AG10803 (cell line): ENCODE results near the gene KBTBD8.

ENCODE experiments used
- DNase-seq: peaks from one replicate; pipeline ENCODE4 v3.0.0; 2010; ENCODE audit warnings: low read depth
- H3K4me3 ChIP-seq: 2 replicates; pipeline ENCODE4 v1.5.1; 2011; ENCODE audit warnings: mild to moderate bottlenecking, low read length, control low read depth
- TF ChIP-seq, protein P1 (sequence below): conservative IDR thresholded peaks from 2 replicates; pipeline ENCODE4 v1.5.1; 2011; ENCODE audit warnings: mild to moderate bottlenecking, low read length, control low read depth, inconsistent platforms

KBTBD8 gene

DNA sequence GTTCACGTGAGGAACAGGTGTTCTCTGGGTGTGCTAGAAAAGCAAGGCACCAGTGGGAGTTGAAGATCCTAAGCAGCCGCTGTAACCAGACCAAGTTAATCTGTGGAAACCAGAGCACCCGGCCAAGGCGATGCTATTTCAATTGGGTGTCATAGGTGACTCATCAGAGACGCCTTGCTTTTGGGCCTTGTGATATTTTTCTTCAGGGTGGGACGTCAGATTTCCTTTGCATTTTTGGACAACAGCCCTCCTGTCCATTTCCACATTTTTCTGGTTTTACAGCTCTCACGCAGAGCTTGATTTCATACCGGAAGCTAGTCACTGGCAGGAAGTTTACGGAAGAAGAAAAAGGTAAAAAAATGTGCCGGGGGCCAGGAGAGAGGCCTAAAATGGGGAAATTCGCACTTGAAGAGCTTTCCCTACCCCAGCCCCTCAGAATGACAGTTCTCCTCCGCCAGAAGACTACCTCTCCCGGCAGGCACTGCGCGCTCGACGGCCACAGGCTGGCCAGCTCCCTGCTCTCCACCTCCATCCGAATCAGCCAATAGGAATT is 471 bp upstream of the KBTBD8 start:
- TF ChIP-seq, protein P1, sequence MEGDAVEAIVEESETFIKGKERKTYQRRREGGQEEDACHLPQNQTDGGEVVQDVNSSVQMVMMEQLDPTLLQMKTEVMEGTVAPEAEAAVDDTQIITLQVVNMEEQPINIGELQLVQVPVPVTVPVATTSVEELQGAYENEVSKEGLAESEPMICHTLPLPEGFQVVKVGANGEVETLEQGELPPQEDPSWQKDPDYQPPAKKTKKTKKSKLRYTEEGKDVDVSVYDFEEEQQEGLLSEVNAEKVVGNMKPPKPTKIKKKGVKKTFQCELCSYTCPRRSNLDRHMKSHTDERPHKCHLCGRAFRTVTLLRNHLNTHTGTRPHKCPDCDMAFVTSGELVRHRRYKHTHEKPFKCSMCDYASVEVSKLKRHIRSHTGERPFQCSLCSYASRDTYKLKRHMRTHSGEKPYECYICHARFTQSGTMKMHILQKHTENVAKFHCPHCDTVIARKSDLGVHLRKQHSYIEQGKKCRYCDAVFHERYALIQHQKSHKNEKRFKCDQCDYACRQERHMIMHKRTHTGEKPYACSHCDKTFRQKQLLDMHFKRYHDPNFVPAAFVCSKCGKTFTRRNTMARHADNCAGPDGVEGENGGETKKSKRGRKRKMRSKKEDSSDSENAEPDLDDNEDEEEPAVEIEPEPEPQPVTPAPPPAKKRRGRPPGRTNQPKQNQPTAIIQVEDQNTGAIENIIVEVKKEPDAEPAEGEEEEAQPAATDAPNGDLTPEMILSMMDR: no peak
- peak overlapping the region; percentile 57 for H3K4me3 ChIP-seq
- DNase-seq: peak; percentile 61

DNA sequence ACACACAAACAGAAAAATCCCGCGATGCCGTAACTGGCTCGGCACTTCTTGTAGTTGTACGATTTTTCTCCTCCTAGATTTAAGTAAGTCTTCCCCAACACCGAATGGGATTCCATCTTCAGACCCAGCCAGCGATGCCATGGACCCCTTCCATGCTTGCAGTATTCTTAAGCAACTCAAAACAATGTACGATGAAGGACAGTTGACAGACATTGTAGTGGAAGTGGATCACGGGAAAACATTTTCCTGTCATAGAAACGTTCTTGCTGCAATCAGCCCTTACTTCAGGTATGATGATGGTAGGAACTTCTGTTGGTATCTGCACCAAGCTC is 763 bp downstream of the KBTBD8 start:
- peak overlapping the region; percentile 75 for H3K4me3 ChIP-seq
- DNase-seq: peak; percentile 1
- TF ChIP-seq, protein P1: no peak

DNA sequence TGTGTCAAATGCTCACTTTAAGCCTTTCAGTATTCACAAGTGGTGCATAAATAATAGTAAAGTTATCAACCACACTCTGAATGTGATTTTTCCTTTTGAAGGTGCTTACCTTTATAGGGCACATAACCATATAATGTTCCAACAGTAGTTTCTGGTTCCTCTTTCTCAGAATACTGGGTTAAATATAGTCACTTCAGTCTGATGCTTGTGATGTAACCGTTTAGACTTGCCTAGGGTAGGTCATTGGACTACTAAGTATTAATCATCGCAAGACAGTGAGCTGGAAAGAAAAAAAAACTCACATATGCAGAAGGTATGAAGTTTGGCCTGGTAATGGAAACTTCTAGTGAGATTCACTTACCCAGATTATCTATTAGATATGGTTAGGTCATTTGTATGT is 1.9 kb downstream of the KBTBD8 start:
- H3K4me3 ChIP-seq: no peak overlapping the region
- TF ChIP-seq, protein P1: no peak
- peak; percentile 23 for DNase-seq

DNA sequence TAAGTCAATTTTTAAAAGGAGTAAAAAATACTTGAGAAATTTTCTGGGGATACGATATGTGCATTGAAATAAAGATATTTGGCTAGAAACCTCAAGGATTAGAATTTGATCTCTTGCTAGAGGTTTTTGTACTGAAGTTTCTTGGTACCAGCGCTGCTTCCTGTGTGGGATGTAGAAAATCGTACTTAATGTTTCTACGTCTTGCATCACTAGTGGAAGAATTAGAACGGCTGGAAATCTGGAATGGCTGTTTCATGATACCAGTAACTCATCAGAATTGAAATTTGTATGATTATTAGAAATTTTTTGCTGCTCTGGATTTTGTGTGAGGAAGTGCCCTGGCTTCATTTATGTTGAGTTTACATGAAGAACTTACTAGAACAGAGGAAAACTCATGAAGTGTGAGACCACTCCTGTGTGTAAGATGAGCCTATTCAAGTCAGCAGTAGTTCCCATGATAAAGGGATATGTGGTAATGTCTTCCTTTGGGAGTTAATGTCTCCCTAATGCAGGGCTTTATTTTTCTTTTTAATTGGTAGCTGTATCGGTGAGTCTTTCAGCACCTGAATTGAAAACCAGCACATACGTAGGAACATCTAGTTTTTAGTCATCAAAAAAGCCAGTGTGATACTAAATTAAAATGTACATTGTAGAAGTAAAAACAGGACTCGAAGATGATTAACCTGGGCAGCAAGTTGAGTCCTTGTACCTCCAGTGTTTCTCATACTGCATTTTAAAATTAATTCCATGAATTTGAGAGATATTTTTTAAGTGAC is 3.2 kb downstream of the KBTBD8 start:
- TF ChIP-seq, protein P1: no peak
- DNase-seq: no peak
- H3K4me3 ChIP-seq: no peak overlapping the region

DNA sequence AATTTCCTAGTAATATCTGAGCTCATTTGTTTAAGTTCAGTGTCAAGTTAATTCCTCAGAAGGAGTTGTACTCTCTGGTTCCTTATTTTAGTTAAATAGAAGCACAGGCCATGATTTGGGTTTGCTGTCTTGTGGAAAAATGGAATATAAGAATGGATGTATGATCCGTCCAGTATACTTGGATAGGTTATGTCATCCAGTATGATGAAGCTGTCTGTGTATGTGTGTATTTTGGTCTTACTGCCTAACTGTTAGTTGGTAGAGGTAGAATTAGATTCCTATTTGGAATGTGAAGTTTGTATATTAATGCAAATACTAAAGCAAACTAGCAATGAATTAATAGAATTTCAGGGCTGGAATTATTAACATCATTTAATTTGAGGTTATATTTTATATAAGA is 7.9 kb downstream of the KBTBD8 start:
- H3K4me3 ChIP-seq: no peak overlapping the region
- TF ChIP-seq, protein P1: no peak
- DNase-seq: no peak

DNA sequence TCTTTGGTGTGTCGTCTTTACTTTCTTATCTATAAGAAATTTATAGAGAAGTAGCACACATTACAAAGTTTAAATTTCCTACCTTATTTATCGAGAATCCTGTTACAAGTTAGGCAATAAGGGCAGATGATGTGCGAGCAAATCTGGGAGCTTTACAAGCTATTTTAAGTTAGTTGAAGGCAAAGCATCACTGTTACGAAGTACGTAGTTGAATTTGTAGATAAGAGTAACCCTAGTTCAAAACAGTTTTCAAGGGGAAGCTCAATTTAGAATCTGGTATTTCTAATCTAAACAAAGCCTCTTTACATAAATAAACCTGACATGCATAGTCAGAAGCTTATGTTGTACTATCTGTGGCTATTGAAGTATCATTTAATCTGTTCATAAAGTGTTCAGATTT is 8.4 kb downstream of the KBTBD8 start:
- no peak overlapping the region for H3K4me3 ChIP-seq
- no peak for DNase-seq
- TF ChIP-seq, protein P1: no peak

GRCh38 chr3:67008388-67008787 is 10.3 kb downstream of the KBTBD8 start:
- H3K4me3 ChIP-seq: no peak overlapping the region
- no peak for DNase-seq
- TF ChIP-seq, protein P1: no peak
